GM23338 (cell line): ENCODE results near the gene ANKRD13C. TPM values are rescaled to one million over a fixed set of nuclear protein-coding genes. Genes with fewer than 3 reads are reported as not detected.

Experiments
- ATAC-seq: fragments of 200-7000 bp; cut with Tn5 transposase; 3 replicates; pipeline ENCODE4 v1.9.1; 2020
- DNase-seq: peaks from one replicate; pipeline ENCODE4 v3.0.0-alpha.2; 2015; ENCODE audit warnings: low spot score
- H2AFZ ChIP-seq: fragments of 200-600 bp; sonication (generic); 2 replicates; pipeline ENCODE4 v1.8.0; 2016; ENCODE audit warnings: antibody characterized with exemption, mild to moderate bottlenecking, moderate library complexity
- H3F3A ChIP-seq: fragments of 200-600 bp; sonication (generic); replicated peaks from 2 replicates; pipeline ENCODE4 v1.8.0; 2017; ENCODE audit warnings: antibody characterized with exemption, mixed run types, low read depth
- H3K27ac ChIP-seq: fragments of 200-600 bp; sonication (generic); 2 replicates; pipeline ENCODE4 v1.6.1; 2016; ENCODE audit warnings: low read depth
- H3K27me3 ChIP-seq: fragments of 200-600 bp; sonication (generic); 2 replicates; pipeline ENCODE4 v1.8.0; 2016; ENCODE audit warnings: mild to moderate bottlenecking, mixed run types, moderate library complexity; ENCODE audit not compliant: insufficient read depth
- H3K36me3 ChIP-seq: fragments of 200-600 bp; sonication (generic); 2 replicates; pipeline ENCODE4 v1.8.0; 2016; ENCODE audit warnings: mild to moderate bottlenecking; ENCODE audit not compliant: insufficient read depth
- H3K4me1 ChIP-seq: fragments of 200-600 bp; sonication (generic); 2 replicates; pipeline ENCODE4 v1.8.0; 2016; ENCODE audit warnings: mild to moderate bottlenecking, moderate library complexity; ENCODE audit not compliant: insufficient read depth
- H3K4me2 ChIP-seq: fragments of 200-600 bp; sonication (generic); 2 replicates; pipeline ENCODE4 v1.7.1; 2017; ENCODE audit warnings: mixed run types
- H3K4me3 ChIP-seq: fragments of 200-600 bp; sonication (generic); 2 replicates; pipeline ENCODE4 v1.6.1; 2016; ENCODE audit warnings: mixed run types
- H3K79me2 ChIP-seq: fragments of 200-600 bp; sonication (generic); replicated peaks from 2 replicates; pipeline ENCODE4 v1.8.0; 2017; ENCODE audit warnings: mild to moderate bottlenecking; ENCODE audit not compliant: insufficient read depth
- H3K9me2 ChIP-seq: fragments of 200-600 bp; sonication (generic); 2 replicates; pipeline ENCODE4 v1.8.0; 2017; ENCODE audit not compliant: insufficient read depth
- H4K20me1 ChIP-seq: fragments of 200-600 bp; sonication (generic); replicated peaks from 2 replicates; pipeline ENCODE4 v1.8.0; 2017; ENCODE audit warnings: mild to moderate bottlenecking; ENCODE audit not compliant: insufficient read depth
- H3K27ac Mint-ChIP-seq: 2 replicates; pipeline ENCODE4 v1.8.0; 2020; ENCODE audit warnings: inconsistent platforms, mild to moderate bottlenecking, moderate library complexity, mixed read lengths
- H3K27me3 Mint-ChIP-seq: 3 replicates; pipeline ENCODE4 v1.8.0; 2022; ENCODE audit warnings: low read depth, mild to moderate bottlenecking, moderate library complexity, mixed read lengths, inconsistent platforms; ENCODE audit not compliant: insufficient read depth, poor library complexity
- H3K36me3 Mint-ChIP-seq: 3 replicates; pipeline ENCODE4 v1.8.0; 2021; ENCODE audit warnings: low read depth, mild to moderate bottlenecking, inconsistent platforms, moderate library complexity, mixed read lengths
- H3K4me1 Mint-ChIP-seq: 3 replicates; pipeline ENCODE4 v1.8.0; 2020; ENCODE audit warnings: mild to moderate bottlenecking, inconsistent platforms, mixed read lengths
- H3K4me3 Mint-ChIP-seq: 3 replicates; pipeline ENCODE4 v1.8.0; 2021; ENCODE audit warnings: moderate library complexity, mild to moderate bottlenecking, inconsistent platforms, mixed read lengths
- H3K9me3 Mint-ChIP-seq: 3 replicates; pipeline ENCODE4 v1.8.0; 2020; ENCODE audit warnings: moderate library complexity, mild to moderate bottlenecking, inconsistent platforms, mixed read lengths
- CREB1 ChIP-seq: fragments of 250-450 bp; sonication (Bioruptor Pico); IDR thresholded peaks from 2 replicates; pipeline ENCODE4 v1.5.0; 2020; ENCODE audit warnings: low read depth, mild to moderate bottlenecking, moderate library complexity
- CTCF ChIP-seq, 2 experiments: fragments of 200-600 bp in 1 of 2; sonication (generic) in 1 of 2; conservative IDR thresholded peaks; 2 replicates each; pipeline versions ENCODE4 v1.5.1 to v1.6.1; 2016 to 2017; ENCODE audit warnings: antibody characterized with exemption in 2 of 2, low read depth in 2 of 2, mild to moderate bottlenecking in 2 of 2, moderate library complexity in 1 of 2
- ETS1 ChIP-seq: IDR thresholded peaks from 2 replicates; pipeline ENCODE4 v1.6.1; 2016; ENCODE audit warnings: antibody characterized with exemption
- EZH2 ChIP-seq: fragments of 200-600 bp; sonication (generic); IDR thresholded peaks from one replicate; pipeline ENCODE4 v1.8.0; 2017; ENCODE audit warnings: antibody characterized with exemption, mild to moderate bottlenecking, low read depth; ENCODE audit not compliant: unreplicated experiment
- EZH2phosphoT487 ChIP-seq: fragments of 200-600 bp; sonication (generic); IDR thresholded peaks from one replicate; pipeline ENCODE4 v1.8.1; 2018; ENCODE audit warnings: antibody characterized with exemption; ENCODE audit not compliant: unreplicated experiment
- JUNB ChIP-seq: IDR thresholded peaks from one replicate; pipeline ENCODE4 v1.6.1; 2016; ENCODE audit warnings: antibody characterized with exemption; ENCODE audit not compliant: unreplicated experiment
- NANOG ChIP-seq: IDR thresholded peaks from 2 replicates; pipeline ENCODE4 v1.6.1; 2016; ENCODE audit warnings: antibody characterized with exemption, borderline replicate concordance
- POLR2AphosphoS5 ChIP-seq: IDR thresholded peaks from 2 replicates; pipeline ENCODE4 v1.6.1; 2016; ENCODE audit warnings: antibody characterized with exemption, low read depth
- REST ChIP-seq: IDR thresholded peaks from one replicate; pipeline ENCODE4 v1.6.1; 2018; ENCODE audit warnings: antibody characterized with exemption; ENCODE audit not compliant: unreplicated experiment
- ZNF114 ChIP-seq: fragments of 250-450 bp; sonication (Bioruptor Pico); IDR thresholded peaks from 2 replicates; pipeline ENCODE4 v1.5.0; 2020; ENCODE audit warnings: mild to moderate bottlenecking, moderate library complexity
- ZNF331 ChIP-seq: fragments of 250-450 bp; sonication (Bioruptor Pico); IDR thresholded peaks from 2 replicates; pipeline ENCODE4 v1.5.0; 2020; ENCODE audit warnings: low read depth, mild to moderate bottlenecking, moderate library complexity
- polyA plus RNA-seq: library from polyadenylated mRNA; unstranded; fragments of >200 nt; fragmentation: Nextera tagmentation; extraction: Ambion mirVana; gene quantifications from 2 replicates; pipeline ENCODE4 v1.2.1, GENCODE V29; 2016
- total RNA-seq: library from RNA; depleted of rRNA; stranded (reverse); fragments of >200 nt; shearing (Covaris generic); gene quantifications from 2 replicates; pipeline ENCODE4 v1.2.3, GENCODE V29; 2014

Gene ANKRD13C
- total and polyA plus RNA-seq, 2 experiments from 2014 or later = 12.3 to 32.5 TPM

GRCh38 chr1:70295749-70296148 is 58.8 kb downstream of the ANKRD13C start (continued):
- TF ChIP-seq CTCF (conservative IDR thresholded peaks at IDR 0.05; ENCODE audit: low read depth in 2 of 2) = no peak
- TF ChIP-seq EZH2phosphoT487 = no peak
- TF ChIP-seq ZNF331 (CRISPR knock-in tag) = no peak
- no peak for TF ChIP-seq POLR2AphosphoS5
- TF ChIP-seq REST = no peak
- no peak for TF ChIP-seq ETS1
- no peak for TF ChIP-seq NANOG
- no peak for TF ChIP-seq CREB1 (CRISPR knock-in tag)
- TF ChIP-seq ZNF114 (CRISPR knock-in tag) = no peak

GRCh38 chr1:70293186-70293843 is 61.2 kb downstream of the ANKRD13C start:
- no peaks in the 10 kb centered on the region for H3K27me3 ChIP-seq
- no peaks in the 10 kb centered on the region for H3K4me1 ChIP-seq
- peaks cover 32% of the 10 kb centered on the region; the same call in 2 of the 3 replicates for H3K36me3 Mint-ChIP-seq
- TF ChIP-seq ETS1 (no peak), CTCF (conservative IDR thresholded peaks at IDR 0.05; ENCODE audit: low read depth in 2 of 2) (no peak), NANOG (no peak), JUNB (no peak), ZNF114 (CRISPR knock-in tag) (no peak), POLR2AphosphoS5 (no peak), EZH2phosphoT487 (no peak), EZH2 (no peak), REST (no peak)

More at GRCh38 chr1:70293186-70293843, 61.2 kb downstream of the ANKRD13C start:
- no peak overlapping the region for H3K4me3 ChIP-seq
- no peak overlapping the region for H3K4me3 Mint-ChIP-seq
- H3K27ac Mint-ChIP-seq = no peak overlapping the region
- DNase-seq (no peak), ATAC-seq (no peak)
- H3K9me2 ChIP-seq = no peaks in the 10 kb centered on the region
- H3F3A ChIP-seq = no peaks in the 10 kb centered on the region
- H4K20me1 ChIP-seq = peaks cover 7% of the 10 kb centered on the region; the same call in 1 of the 2 replicates
- no peak overlapping the region for H3K4me2 ChIP-seq
- no peaks in the 10 kb centered on the region for H3K79me2 ChIP-seq
- peaks cover 16% of the 10 kb centered on the region; the same call in 1 of the 2 replicates for H3K36me3 ChIP-seq
- H3K27ac ChIP-seq = no peak overlapping the region
- no peaks in the 10 kb centered on the region for H3K9me3 Mint-ChIP-seq
- H3K4me1 Mint-ChIP-seq = no peaks in the 10 kb centered on the region
- H2AFZ ChIP-seq = no peak overlapping the region
- peaks cover 1% of the 10 kb centered on the region for H3K27me3 Mint-ChIP-seq
